Measurements from ENCODE around the gene CDK16.
A peak's percentile ranks its signal among the peaks of the same experiment; 100 is the strongest.

CDK16 gene

GRCh38 chrX:47206316-47206715 lies 12.2 kb upstream of the CDK16 start:
- TF ChIP-seq CTCF (IDR thresholded peaks at IDR 0.05) (no peak), ZFX (IDR thresholded peaks at IDR 0.05; ENCODE audit: borderline replicate concordance) (no peak)
- no peak overlapping the region for H3K27ac ChIP-seq

GRCh38 chrX:47208108-47208507 lies 10.4 kb upstream of the CDK16 start:
- no peak for TF ChIP-seq ZFX (IDR thresholded peaks at IDR 0.05; ENCODE audit: borderline replicate concordance)
- TF ChIP-seq CTCF (IDR thresholded peaks at IDR 0.05), result no peak
- H3K27ac ChIP-seq, result no peak overlapping the region

- no peak for TF ChIP-seq ZFX (IDR thresholded peaks at IDR 0.05; ENCODE audit: borderline replicate concordance)
- TF ChIP-seq CTCF (IDR thresholded peaks at IDR 0.05), result no peak
Measured at GRCh38 chrX:47209508-47210238, 8.8 kb upstream of the CDK16 start.

GRCh38 chrX:47210661-47211425 lies 7.6 kb upstream of the CDK16 start:
- no peak overlapping the region for H3K27ac ChIP-seq
- TF ChIP-seq CTCF (IDR thresholded peaks at IDR 0.05), result no peak
- no peak for TF ChIP-seq ZFX (IDR thresholded peaks at IDR 0.05; ENCODE audit: borderline replicate concordance)

More at GRCh38 chrX:47209508-47210238, 8.8 kb upstream of the CDK16 start:
- no peak overlapping the region for H3K27ac ChIP-seq

GRCh38 chrX:47212381-47213293 lies 5.8 kb upstream of the CDK16 start:
- TF ChIP-seq ZFX (IDR thresholded peaks at IDR 0.05; ENCODE audit: borderline replicate concordance), result no peak
- no peak for TF ChIP-seq CTCF (IDR thresholded peaks at IDR 0.05)
- H3K27ac ChIP-seq, result no peak overlapping the region

- TF ChIP-seq CTCF (IDR thresholded peaks at IDR 0.05) (no peak), ZFX (IDR thresholded peaks at IDR 0.05; ENCODE audit: borderline replicate concordance) (no peak)
- H3K27ac ChIP-seq, result peak overlapping the region; percentile 88; the same call in 1 of the 2 replicates
Measured at GRCh38 chrX:47214435-47215077, 3.9 kb upstream of the CDK16 start.
